Smooth muscle cell (in vitro differentiated cells): ENCODE results near the gene RFNG. TPM values are rescaled to one million over a fixed set of nuclear protein-coding genes. Genes with fewer than 3 reads are reported as not detected.

Experiments
- DNase-seq: peaks from one replicate; lab custom pipeline; 2025; ENCODE audit not compliant: unreplicated experiment; lab: John Stamatoyannopoulos, UW
- H2AFZ ChIP-seq: fragments of 200-600 bp; sonication (generic); 2 replicates; pipeline ENCODE4 v1.6.0; 2016; ENCODE audit warnings: antibody characterized with exemption, low read depth, mild to moderate bottlenecking
- H3F3A ChIP-seq: fragments of 200-600 bp; sonication (generic); 2 replicates; pipeline ENCODE4 v1.6.0; 2017; ENCODE audit warnings: antibody characterized with exemption, low read depth
- H3K27ac ChIP-seq: fragments of 200-600 bp; sonication (generic); 2 replicates; pipeline ENCODE4 v1.5.1; 2016; ENCODE audit warnings: low read depth, mild to moderate bottlenecking
- H3K27me3 ChIP-seq: fragments of 200-600 bp; sonication (generic); 2 replicates; pipeline ENCODE4 v1.6.1; 2016; ENCODE audit warnings: low read depth, mild to moderate bottlenecking
- H3K36me3 ChIP-seq: fragments of 200-600 bp; sonication (generic); 2 replicates; pipeline ENCODE4 v1.5.1; 2016; ENCODE audit warnings: low read depth
- H3K4me1 ChIP-seq: fragments of 200-600 bp; sonication (generic); 2 replicates; pipeline ENCODE4 v1.5.1; 2016; ENCODE audit warnings: low read depth
- H3K4me2 ChIP-seq: fragments of 200-600 bp; sonication (generic); 2 replicates; pipeline ENCODE4 v1.6.0; 2016; ENCODE audit warnings: mild to moderate bottlenecking
- H3K4me3 ChIP-seq: fragments of 200-600 bp; sonication (generic); 2 replicates; pipeline ENCODE4 v1.5.1; 2016; ENCODE audit warnings: mild to moderate bottlenecking
- H3K79me2 ChIP-seq: fragments of 200-600 bp; sonication (generic); 2 replicates; pipeline ENCODE4 v1.6.0; 2016; ENCODE audit warnings: low read depth, mild to moderate bottlenecking
- H3K9ac ChIP-seq: fragments of 200-600 bp; sonication (generic); 2 replicates; pipeline ENCODE4 v1.6.0; 2016; ENCODE audit warnings: low read depth
- H3K9me3 ChIP-seq: fragments of 200-600 bp; sonication (generic); replicated peaks from 2 replicates; pipeline ENCODE4 v1.5.1; 2016; ENCODE audit warnings: low read depth
- H4K20me1 ChIP-seq: fragments of 200-600 bp; sonication (generic); 2 replicates; pipeline ENCODE4 v1.6.0; 2016; ENCODE audit warnings: low read depth
- CTCF ChIP-seq: fragments of 200-600 bp; sonication (generic); IDR thresholded peaks from 2 replicates; pipeline ENCODE4 v1.5.1; 2017; ENCODE audit warnings: borderline replicate concordance, mild to moderate bottlenecking, antibody characterized with exemption; ENCODE audit not compliant: insufficient read depth, poor library complexity, severe bottlenecking
- WGBS: methylation state at CpG from one replicate; pipeline ENCODE4 v1.1.7; 2016; ENCODE audit warnings: low lambda C conversion rate; 5-methylcytosine and 5-hydroxymethylcytosine counted together
- polyA plus RNA-seq: library from polyadenylated mRNA; unstranded; fragments of >200 nt; fragmentation: Nextera tagmentation; extraction: Ambion mirVana; gene quantifications from 2 replicates; pipeline ENCODE4 v1.2.1, GENCODE V29; 2016
- total RNA-seq: library from RNA; depleted of rRNA; stranded (reverse); fragments of >200 nt; gene quantifications from 2 replicates; pipeline ENCODE4 v1.2.3, GENCODE V29; 2014

Gene RFNG
- total and polyA plus RNA-seq, 2 experiments from 2014 or later = 27.1 to 54.9 TPM

- no peaks in the 10 kb centered on the region for H3K27me3 ChIP-seq
- 94% methylated on average over 22 of the region's 26 CpGs for WGBS
- DNase-seq = no peak
- H3K79me2 ChIP-seq = peaks cover 23% of the 10 kb centered on the region
- H3K4me3 ChIP-seq = no peak overlapping the region
- H3F3A ChIP-seq = no peaks in the 10 kb centered on the region
- H3K9me3 ChIP-seq = no peaks in the 10 kb centered on the region
- peaks cover 16% of the 10 kb centered on the region for H3K4me1 ChIP-seq
- no peaks in the 10 kb centered on the region for H3K36me3 ChIP-seq
- no peak for TF ChIP-seq CTCF
- H2AFZ ChIP-seq = no peak overlapping the region
- no peak overlapping the region for H3K9ac ChIP-seq
- no peak overlapping the region for H3K4me2 ChIP-seq
- H4K20me1 ChIP-seq = peaks cover 7% of the 10 kb centered on the region
- no peak overlapping the region for H3K27ac ChIP-seq
Measured at GRCh38 chr17:82055023-82055964, 3.7 kb upstream of the RFNG start.

GRCh38 chr17:82054351-82055022 lies 2.9 kb upstream of the RFNG start:
- no peak for TF ChIP-seq CTCF

GRCh38 chr17:82053556-82054263 lies 2.1 kb upstream of the RFNG start:
- H3K4me3 ChIP-seq = no peak overlapping the region
- TF ChIP-seq CTCF = no peak
- H3K4me1 ChIP-seq = peaks cover 16% of the 10 kb centered on the region
- peak overlapping the region; percentile 91 for H3K4me2 ChIP-seq
- H3K79me2 ChIP-seq = peaks cover 23% of the 10 kb centered on the region
- 97% methylated on average over 28 of the region's 28 CpGs for WGBS
- no peaks in the 10 kb centered on the region for H3K9me3 ChIP-seq
- no peaks in the 10 kb centered on the region for H3K27me3 ChIP-seq
- no peak for DNase-seq
- no peak overlapping the region for H3K27ac ChIP-seq
- H3K36me3 ChIP-seq = no peaks in the 10 kb centered on the region
- peaks cover 7% of the 10 kb centered on the region for H4K20me1 ChIP-seq
- H3K9ac ChIP-seq = no peak overlapping the region
- no peaks in the 10 kb centered on the region for H3F3A ChIP-seq
- no peak overlapping the region for H2AFZ ChIP-seq

More at GRCh38 chr17:82054351-82055022, 2.9 kb upstream of the RFNG start:
- H3K4me2 ChIP-seq = no peak overlapping the region
- H3K4me1 ChIP-seq = peaks cover 16% of the 10 kb centered on the region
- H3K36me3 ChIP-seq = no peaks in the 10 kb centered on the region
- WGBS = 96% methylated on average over 37 of the region's 38 CpGs
- H3F3A ChIP-seq = no peaks in the 10 kb centered on the region
- H3K27ac ChIP-seq = no peak overlapping the region
- peaks cover 7% of the 10 kb centered on the region for H4K20me1 ChIP-seq
- H3K79me2 ChIP-seq = peaks cover 23% of the 10 kb centered on the region
- DNase-seq = no peak
- no peaks in the 10 kb centered on the region for H3K9me3 ChIP-seq
- H2AFZ ChIP-seq = no peak overlapping the region
- H3K9ac ChIP-seq = no peak overlapping the region
- no peaks in the 10 kb centered on the region for H3K27me3 ChIP-seq
- H3K4me3 ChIP-seq = no peak overlapping the region
